Measurements from ENCODE around the gene GTF3C5. TPM values are rescaled to one million over a fixed set of nuclear protein-coding genes. Genes with fewer than 3 reads are reported as not detected.

GTF3C5 gene
- 10 to 100 TPM; 29.4 to 44.4 (median 35.2) TPM for total RNA-seq
- polyA plus RNA-seq = 10 to 100 TPM; 41.5 to 79.1 TPM
- long read RNA-seq, donor 1, transcript GTF3C5-202 (11 exons, 2,406 nt) = major isoform, 14 of 47 reads
- long read RNA-seq, donor 1, partial matches to known transcripts = 26 of 47 reads
- long read RNA-seq, donor 1, other reads (novel, unspliced or antisense) = 6 of 47 reads
- long read RNA-seq, donor 2, transcript GTF3C5-202 (11 exons, 2,406 nt) = major isoform, 13 of 58 reads
- long read RNA-seq, donor 2, partial matches to known transcripts = 40 of 58 reads
- long read RNA-seq, donor 2, other reads (novel, unspliced or antisense) = 2 of 58 reads
- long read RNA-seq, donor 3, transcript GTF3C5-204 (12 exons, 2,110 nt) = minor isoform, 6 of 72 reads
- long read RNA-seq, donor 3, transcript GTF3C5-202 (11 exons, 2,406 nt) = major isoform, 37 of 72 reads
- long read RNA-seq, donor 3, partial matches to known transcripts = 25 of 72 reads
- long read RNA-seq, donor 3, other reads (novel, unspliced or antisense) = 3 of 72 reads

DNA sequence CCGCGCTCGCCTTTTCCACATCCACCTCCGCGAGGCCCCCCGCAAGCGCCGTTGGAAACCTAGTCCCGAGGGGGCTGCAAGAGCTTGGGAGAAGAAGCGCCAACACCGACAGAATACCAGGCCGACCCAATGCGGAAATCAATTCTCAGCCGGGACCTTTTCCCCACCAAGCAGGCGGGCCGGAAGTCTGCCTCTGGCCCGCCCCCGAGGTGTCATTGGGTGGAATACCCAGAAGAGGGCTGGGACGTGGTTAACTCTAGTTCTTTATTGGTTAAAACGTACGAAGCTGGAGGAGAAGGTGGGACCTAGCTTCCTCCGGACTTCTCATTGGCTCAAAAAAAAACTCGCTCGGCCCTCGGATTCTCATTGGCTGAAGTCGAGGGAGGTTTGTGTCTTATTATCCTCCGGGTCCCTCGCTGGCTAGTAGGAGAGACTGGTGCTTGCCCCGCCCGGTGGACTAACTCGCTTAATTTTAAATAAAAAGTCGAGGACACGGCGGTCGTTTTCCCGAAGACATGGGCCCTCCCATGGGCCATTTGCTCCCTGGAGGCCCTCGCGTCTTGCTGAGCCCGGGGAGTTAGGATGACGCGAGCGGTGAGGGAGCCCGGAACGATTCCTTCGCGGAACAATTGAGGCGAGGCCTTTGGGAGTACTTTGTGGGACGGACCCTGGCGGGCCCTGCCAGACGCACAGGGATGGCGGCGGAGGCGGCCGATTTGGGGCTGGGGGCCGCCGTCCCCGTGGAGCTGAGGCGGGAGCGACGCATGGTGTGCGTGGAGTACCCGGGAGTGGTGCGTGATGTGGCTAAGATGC, at the start of gene GTF3C5:
Gene GTF3C5 (plus strand): TSS at position 681 of the 813 bp plus-strand sequence. CDS start 15 bp downstream, at position 696.
- H3K36me3 ChIP-seq = peaks cover 0 to 11% (median 0%) of the 10 kb centered on the region in 9 donors
- DNase-seq = peak; percentile 89 to 96
- WGBS, 2 donors = 0% methylated on average over 63 of the region's 63 CpGs
- H3K27ac ChIP-seq = peak within 1 kb of the TSS; percentile 39 to 96 (median 90)
- H3K27me3 ChIP-seq = no peaks in the 10 kb centered on the region
- peaks cover 9 to 41% (median 29%) of the 10 kb centered on the region in 9 donors for H3K4me1 ChIP-seq
- peak in 3 of 9 donors; percentile 5 to 18 (median 9) for TF ChIP-seq CTCF (IDR thresholded peaks at IDR 0.05)
- ATAC-seq = peak; percentile 98 to 99 (median 99)
- no peaks in the 10 kb centered on the region for H3K9me3 ChIP-seq
- intact Hi-C loops (cut with DNase I) = loop anchor here in 4 of 10 donors (2.0 to 10.0 kb wide), 4 partner anchors 114 to 304 kb away; partner anchors contain the start of gene SURF6 (in 1 of the 4)
- H3K4me3 ChIP-seq = peak within 1 kb of the TSS; percentile 67 to 99 (median 82)

GRCh38 chr9:132982458-132982857, 48.3 kb upstream of the GTF3C5 start:
- Histone ChIP-seq H3K9me3 (no peaks in the 10 kb centered on the region), H3K36me3 (no peaks in the 10 kb centered on the region), H3K27me3 (peaks cover 4 to 85% (median 71%) of the 10 kb centered on the region in 7 donors), H3K4me3 (no peak overlapping the region), H3K4me1 (peaks cover 0 to 12% (median 6%) of the 10 kb centered on the region in 9 donors), H3K27ac (peak overlapping the region in 1 of 10 donors; percentile 14)
- intact Hi-C loops (cut with DNase I) = no loop called here
- WGBS, 2 donors = 51 to 52% methylated on average over 8 of the region's 8 CpGs
- no peak for TF ChIP-seq CTCF (IDR thresholded peaks at IDR 0.05)
- no peak for ATAC-seq
- no peak for DNase-seq

GRCh38 chr9:132983491-132984201, 47.2 kb upstream of the GTF3C5 start:
- ATAC-seq = no peak
- Histone ChIP-seq H3K4me3 (no peak overlapping the region), H3K27ac (no peak overlapping the region), H3K4me1 (peaks cover 0 to 9% (median 6%) of the 10 kb centered on the region in 9 donors), H3K9me3 (no peaks in the 10 kb centered on the region), H3K27me3 (peaks cover 4 to 75% (median 59%) of the 10 kb centered on the region in 7 donors), H3K36me3 (no peaks in the 10 kb centered on the region)
- intact Hi-C loops (cut with DNase I) = no loop called here
- no peak for DNase-seq
- no peak for TF ChIP-seq CTCF (IDR thresholded peaks at IDR 0.05)
- WGBS, 2 donors = 83 to 84% methylated on average over 11 of the region's 11 CpGs
